B cell (primary cell): ENCODE data around the gene LHCGR. TPM values are rescaled to one million over a fixed set of nuclear protein-coding genes. Genes with fewer than 3 reads are reported as not detected.

Source experiments
- ATAC-seq: fragments of 200-7000 bp; cut with Tn5 transposase; one replicate; pipeline ENCODE4 v1.10.0; 2021; ENCODE audit warnings: low read depth, mild to moderate bottlenecking, moderate number of reproducible peaks, moderate library complexity
- CTCF ChIA-PET: fragments of 350-600 bp; sonication (Branson Sonifier 250); formaldehyde crosslinking; loops from one replicate; lab custom pipeline; 2021; ENCODE audit warnings: antibody characterized with exemption, inconsistent platforms; lab: Charles Lee
- POLR2A ChIA-PET: fragments of 350-600 bp; sonication (Branson Sonifier 250); formaldehyde crosslinking; loops from one replicate; lab custom pipeline; 2021; ENCODE audit warnings: antibody characterized with exemption; lab: Charles Lee
- DNase-seq: peaks from one replicate; pipeline ENCODE4 v3.0.0; 2013
- H2AFZ ChIP-seq: 2 replicates; pipeline ENCODE4 v1.6.1; 2012; ENCODE audit warnings: mild to moderate bottlenecking, low read depth, low read length; ENCODE audit not compliant: insufficient read depth, poor library complexity, severe bottlenecking
- H3K27ac ChIP-seq, 2 donors: 1 replicate in 1 of 2; 2 replicates in 1 of 2; pipeline ENCODE4 v1.5.1; 2012 to 2013; ENCODE audit warnings: low read length in 2 of 2, mild to moderate bottlenecking in 2 of 2, moderate library complexity in 1 of 2
- H3K27me3 ChIP-seq, 4 experiments: fragments of 200-600 bp in 1 of 4; sonication (generic) in 1 of 4; replicated peaks in 1 of 4; 1 replicate in 2 of 4; 2 replicates in 2 of 4; pipeline versions ENCODE4 v1.6.1 to v1.7.0; 2013 to 2016; ENCODE audit warnings: low read length in 3 of 4, mild to moderate bottlenecking in 2 of 4, mixed read lengths in 1 of 4, moderate library complexity in 1 of 4; ENCODE audit not compliant: insufficient read depth in 4 of 4, control insufficient read depth in 3 of 4; ENCODE audit errors: control extremely low read depth in 1 of 4
- H3K36me3 ChIP-seq, 2 experiments: replicated peaks in 1 of 2; 1 replicate in 1 of 2; 2 replicates in 1 of 2; pipeline versions ENCODE4 v1.6.1 to v1.7.1; 2013; ENCODE audit warnings: low read length in 1 of 2; ENCODE audit not compliant: insufficient read depth in 2 of 2, control insufficient read depth in 1 of 2; ENCODE audit errors: control extremely low read depth in 1 of 2, extremely low read depth in 1 of 2
- H3K4me1 ChIP-seq, 2 donors: fragments of 200-600 bp in 1 of 2; sonication (generic) in 1 of 2; 1 replicate in 1 of 2; 2 replicates in 1 of 2; pipeline versions ENCODE4 v1.5.1 to v1.6.1; 2013 to 2017; ENCODE audit warnings: low read length in 2 of 2; ENCODE audit not compliant: control insufficient read depth in 2 of 2, insufficient read depth in 2 of 2
- H3K4me2 ChIP-seq: replicated peaks from 2 replicates; pipeline ENCODE3; 2012; ENCODE audit warnings: mild to moderate bottlenecking, low read depth, low read length; ENCODE audit not compliant: poor library complexity, severe bottlenecking
- H3K4me3 ChIP-seq, 5 experiments: fragments of 200-600 bp in 1 of 5; sonication (generic) in 1 of 5; 1 replicate in 3 of 5; 2 replicates in 2 of 5; pipeline versions ENCODE4 v1.5.1 to v1.7.0; 2011 to 2016; ENCODE audit warnings: low read length in 4 of 5, mild to moderate bottlenecking in 4 of 5, low read depth in 2 of 5, control low read depth in 1 of 5, moderate library complexity in 1 of 5; ENCODE audit not compliant: insufficient read depth in 1 of 5; ENCODE audit errors: control extremely low read depth in 1 of 5, extremely low read depth in 1 of 5
- H3K79me2 ChIP-seq: fragments of 200-600 bp; sonication (generic); one replicate; pipeline ENCODE4 v1.6.0; 2016; ENCODE audit warnings: low read length; ENCODE audit not compliant: control insufficient read depth, insufficient read depth
- H3K9ac ChIP-seq: fragments of 200-600 bp; sonication (generic); 2 replicates; pipeline ENCODE4 v1.6.1; 2017; ENCODE audit warnings: mild to moderate bottlenecking, low read length, moderate library complexity
- H3K9me3 ChIP-seq, 3 donors: one replicate each; pipeline versions ENCODE4 v1.6.1 to v1.7.1; 2013; ENCODE audit warnings: low read length in 2 of 3; ENCODE audit not compliant: control insufficient read depth in 2 of 3, insufficient read depth in 1 of 3; ENCODE audit errors: control extremely low read depth in 1 of 3
- H4K20me1 ChIP-seq: 2 replicates; pipeline ENCODE4 v1.6.0; 2012; ENCODE audit warnings: mild to moderate bottlenecking, low read length; ENCODE audit not compliant: insufficient read depth, control insufficient read depth, poor library complexity, severe bottlenecking
- H3K27ac Mint-ChIP-seq: one replicate; pipeline ENCODE4 v1.8.0; 2021; ENCODE audit warnings: mixed read lengths
- H3K27me3 Mint-ChIP-seq: one replicate; pipeline ENCODE4 v1.8.0; 2021; ENCODE audit warnings: mixed read lengths
- H3K4me1 Mint-ChIP-seq: one replicate; pipeline ENCODE4 v1.8.0; 2021; ENCODE audit warnings: mixed read lengths
- H3K4me3 Mint-ChIP-seq: one replicate; pipeline ENCODE4 v1.8.0; 2021; ENCODE audit warnings: mixed read lengths
- H3K9me3 Mint-ChIP-seq: one replicate; pipeline ENCODE4 v1.8.0; 2022; ENCODE audit warnings: mixed read lengths; ENCODE audit not compliant: insufficient read depth
- EZH2 ChIP-seq: IDR thresholded peaks from 2 replicates; pipeline ENCODE4 v1.6.1; 2012; ENCODE audit warnings: borderline replicate concordance, low read depth, mild to moderate bottlenecking, moderate library complexity, low read length; ENCODE audit not compliant: insufficient read depth, poor library complexity, severe bottlenecking
- WGBS: methylation state at CpG from one replicate; pipeline ENCODE4 v1.1.5; 2013; ENCODE audit warnings: missing lambda C conversion rate; ENCODE audit not compliant: insufficient coverage; 5-methylcytosine and 5-hydroxymethylcytosine counted together
- intact Hi-C: fragments of 100-400 bp; cut with micrococcal nuclease; formaldehyde crosslinking; loops from one replicate; pipeline ENCODE4 v1.10.0; 2022
- polyA plus RNA-seq: library from polyadenylated mRNA; depleted of rRNA; stranded (reverse); fragments of >200 nt; gene quantifications from 2 replicates; pipeline ENCODE4 v1.2.3, GENCODE V29; 2012
- total RNA-seq, 2 donors: library from RNA; stranded (reverse); fragments of 120-200 nt in 1 of 2; gene quantifications; 1 replicate in 1 of 2; 2 replicates in 1 of 2; pipeline versions ENCODE4 v1.2.3 to v1.2.4, GENCODE V29; 2013 to 2022
- TF ChIP-seq, protein P1 (sequence below): fragments of 200-600 bp; IDR thresholded peaks from one replicate; pipeline ENCODE4 v1.8.0; 2022; ENCODE audit warnings: antibody characterized with exemption, mild to moderate bottlenecking

LHCGR gene
- total and polyA plus RNA-seq, 2 donors (not counting 1 experiment from before 2014, with no cell fraction given), result not detected

DNA sequence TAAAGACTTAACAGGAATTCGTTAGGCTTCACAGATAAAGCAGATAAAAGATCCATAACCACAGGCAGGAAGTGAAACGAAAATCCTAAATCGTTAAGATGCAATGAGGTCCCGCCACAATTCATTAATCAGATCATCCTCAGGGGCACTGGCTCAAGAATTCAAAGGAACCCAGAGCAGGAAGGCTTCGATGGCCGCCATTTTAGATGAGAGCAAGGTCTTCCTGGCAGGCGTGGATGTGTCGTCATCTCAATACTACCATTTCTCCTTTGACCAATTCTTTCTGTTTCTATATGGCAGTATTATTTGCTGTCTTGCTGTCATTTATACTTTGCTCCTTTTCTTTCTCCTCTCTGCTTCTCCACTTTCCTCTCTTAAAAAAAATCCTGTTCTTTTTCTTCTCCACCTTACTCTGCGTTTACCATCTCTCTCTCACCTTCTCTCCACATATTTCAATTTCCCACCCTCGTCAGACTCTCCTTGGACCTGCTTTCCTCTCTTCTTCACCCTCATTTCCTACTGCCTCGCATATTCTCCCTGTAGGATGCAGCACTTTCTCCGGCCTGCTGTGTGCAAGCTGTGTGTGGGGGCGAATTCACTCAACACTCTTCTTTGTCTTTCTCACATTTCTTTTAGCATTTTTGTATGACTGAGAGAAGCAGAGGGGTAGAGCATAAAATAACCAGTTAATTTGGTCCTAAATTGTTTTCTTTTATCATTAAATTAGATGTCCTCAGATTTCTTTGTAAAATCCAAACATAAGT lies 35.1 kb upstream of the LHCGR start:
- no peaks in the 10 kb centered on the region for H3K36me3 ChIP-seq
- no peak overlapping the region for H3K4me3 ChIP-seq
- H3K79me2 ChIP-seq, result no peaks in the 10 kb centered on the region
- H3K27ac ChIP-seq, result no peak overlapping the region
- H3K27me3 ChIP-seq, result no peaks in the 10 kb centered on the region
- intact Hi-C loops, result no loop called here
- DNase-seq (no peak), ATAC-seq (no peak)
- Mint-ChIP-seq H3K4me3 (no peak overlapping the region), H3K27ac (no peak overlapping the region), H3K4me1 (no peaks in the 10 kb centered on the region), H3K27me3 (peaks cover 7% of the 10 kb centered on the region), H3K9me3 (peaks cover 5% of the 10 kb centered on the region)
- H3K9ac ChIP-seq, result no peak overlapping the region
- CTCF ChIA-PET, result no interaction called here
- no peak overlapping the region for H2AFZ ChIP-seq
- WGBS, result 92% methylated on average over 6 of the region's 13 CpGs
- no peaks in the 10 kb centered on the region for H4K20me1 ChIP-seq
- POLR2A ChIA-PET, result no interaction called here
- H3K9me3 ChIP-seq, result peaks cover 0 to 3% (median 0%) of the 10 kb centered on the region in 3 donors
- no peak overlapping the region for H3K4me2 ChIP-seq
- H3K4me1 ChIP-seq, result no peaks in the 10 kb centered on the region
- TF ChIP-seq EZH2, result no peak
- TF ChIP-seq, protein P1, sequence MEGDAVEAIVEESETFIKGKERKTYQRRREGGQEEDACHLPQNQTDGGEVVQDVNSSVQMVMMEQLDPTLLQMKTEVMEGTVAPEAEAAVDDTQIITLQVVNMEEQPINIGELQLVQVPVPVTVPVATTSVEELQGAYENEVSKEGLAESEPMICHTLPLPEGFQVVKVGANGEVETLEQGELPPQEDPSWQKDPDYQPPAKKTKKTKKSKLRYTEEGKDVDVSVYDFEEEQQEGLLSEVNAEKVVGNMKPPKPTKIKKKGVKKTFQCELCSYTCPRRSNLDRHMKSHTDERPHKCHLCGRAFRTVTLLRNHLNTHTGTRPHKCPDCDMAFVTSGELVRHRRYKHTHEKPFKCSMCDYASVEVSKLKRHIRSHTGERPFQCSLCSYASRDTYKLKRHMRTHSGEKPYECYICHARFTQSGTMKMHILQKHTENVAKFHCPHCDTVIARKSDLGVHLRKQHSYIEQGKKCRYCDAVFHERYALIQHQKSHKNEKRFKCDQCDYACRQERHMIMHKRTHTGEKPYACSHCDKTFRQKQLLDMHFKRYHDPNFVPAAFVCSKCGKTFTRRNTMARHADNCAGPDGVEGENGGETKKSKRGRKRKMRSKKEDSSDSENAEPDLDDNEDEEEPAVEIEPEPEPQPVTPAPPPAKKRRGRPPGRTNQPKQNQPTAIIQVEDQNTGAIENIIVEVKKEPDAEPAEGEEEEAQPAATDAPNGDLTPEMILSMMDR, result no peak

DNA sequence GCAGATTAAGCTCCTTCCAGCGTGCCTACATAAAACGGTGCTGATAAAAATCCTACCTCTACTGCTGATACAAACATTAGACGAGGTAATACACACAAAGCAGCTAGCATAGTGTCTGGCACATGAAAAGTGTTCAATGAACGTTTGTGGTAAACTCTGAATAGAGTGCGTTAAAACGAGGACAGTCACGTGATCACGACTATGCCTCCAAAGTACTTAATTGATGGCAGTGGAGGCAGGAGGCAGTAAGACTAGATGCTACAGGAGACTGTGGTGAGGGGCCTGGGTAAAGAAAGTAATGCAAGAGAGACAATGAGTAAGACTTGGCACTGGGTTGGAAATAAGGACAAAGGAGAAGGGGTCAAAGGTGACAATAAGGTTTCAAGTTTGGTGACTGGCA lies 32.1 kb upstream of the LHCGR start:
- no peaks in the 10 kb centered on the region for H4K20me1 ChIP-seq
- no peak overlapping the region for H3K4me2 ChIP-seq
- Mint-ChIP-seq H3K4me1 (no peaks in the 10 kb centered on the region), H3K27me3 (peaks cover 7% of the 10 kb centered on the region), H3K27ac (no peak overlapping the region), H3K4me3 (no peak overlapping the region), H3K9me3 (peaks cover 5% of the 10 kb centered on the region)
- H3K4me3 ChIP-seq, result no peak overlapping the region
- 91% methylated on average over 8 of the region's 8 CpGs for WGBS
- H2AFZ ChIP-seq, result no peak overlapping the region
- no peaks in the 10 kb centered on the region for H3K36me3 ChIP-seq
- ATAC-seq, result no peak
- no peaks in the 10 kb centered on the region for H3K4me1 ChIP-seq
- ChIA-PET CTCF (no interaction called here), POLR2A (no interaction called here)
- H3K9ac ChIP-seq, result no peak overlapping the region
- no peak overlapping the region for H3K27ac ChIP-seq
- no peak for DNase-seq
- intact Hi-C loops, result no loop called here
- TF ChIP-seq, protein P1, result no peak
- TF ChIP-seq EZH2, result no peak
- H3K79me2 ChIP-seq, result no peaks in the 10 kb centered on the region
- no peaks in the 10 kb centered on the region for H3K27me3 ChIP-seq
- no peaks in the 10 kb centered on the region for H3K9me3 ChIP-seq
